GM19238 (cell line): ENCODE data around the gene PMPCB.

Experiments
- DNase-seq: peaks from one replicate; pipeline ENCODE4 v3.0.0; 2011; ENCODE audit warnings: low spot score; ENCODE audit not compliant: insufficient read length

The PMPCB gene

DNA sequence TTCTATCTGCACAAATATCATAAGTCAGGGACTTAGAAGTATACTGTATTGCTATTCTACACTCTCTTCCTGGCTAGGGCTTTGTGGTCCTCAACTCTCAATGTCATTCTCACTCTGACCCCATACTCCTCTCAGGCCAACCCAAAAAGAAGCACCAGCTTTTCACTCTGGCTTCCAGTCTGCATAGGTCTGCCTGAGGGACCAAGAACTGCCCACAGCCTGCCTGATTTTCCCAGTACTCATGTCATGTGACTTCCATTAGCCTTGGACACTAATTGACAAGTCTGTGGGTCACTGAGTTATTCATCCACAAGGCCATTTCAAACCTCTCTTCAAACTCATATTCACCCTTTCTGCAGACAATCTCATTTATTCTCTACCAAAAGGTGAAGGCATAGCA is 19.8 kb downstream of the PMPCB start:
- no peak for DNase-seq

DNA sequence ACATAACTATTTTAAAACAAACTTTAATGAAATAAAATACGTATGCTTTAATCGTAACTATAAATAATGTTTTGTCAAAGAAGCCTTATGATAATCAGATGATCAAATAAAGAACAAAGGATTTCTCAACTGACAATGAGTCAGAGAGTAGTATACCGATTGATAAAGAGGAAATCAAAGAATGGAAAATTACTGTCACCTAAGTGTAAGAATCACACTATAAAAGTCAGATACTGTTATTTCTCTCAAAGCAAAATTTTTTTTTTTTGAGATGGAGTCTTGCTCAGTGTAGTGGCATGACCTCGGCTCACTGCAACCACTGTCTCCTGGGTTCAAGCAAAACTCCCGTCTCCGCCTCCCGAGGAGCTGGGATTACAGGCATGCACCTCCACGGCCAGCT is 28.5 kb downstream of the PMPCB start:
- DNase-seq = no peak

DNA sequence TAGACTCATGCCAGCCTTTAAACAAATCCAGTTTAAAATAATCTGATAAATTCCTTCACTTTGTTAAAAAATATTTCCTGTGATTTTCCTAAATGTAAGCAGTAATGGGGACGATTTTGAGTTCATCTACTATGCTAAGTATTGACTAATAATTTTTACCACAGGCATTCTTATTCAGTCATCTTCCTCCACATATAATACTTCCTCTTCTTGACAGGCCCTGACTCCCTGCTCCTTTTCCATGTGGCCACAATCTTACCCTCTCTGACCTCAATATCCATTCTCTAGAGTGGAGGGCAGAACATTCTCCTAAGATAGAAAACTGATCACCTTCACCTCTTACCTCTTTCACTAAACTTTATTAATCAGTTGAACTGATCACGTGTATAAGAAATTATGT is 39.5 kb downstream of the PMPCB start:
- no peak for DNase-seq

DNA sequence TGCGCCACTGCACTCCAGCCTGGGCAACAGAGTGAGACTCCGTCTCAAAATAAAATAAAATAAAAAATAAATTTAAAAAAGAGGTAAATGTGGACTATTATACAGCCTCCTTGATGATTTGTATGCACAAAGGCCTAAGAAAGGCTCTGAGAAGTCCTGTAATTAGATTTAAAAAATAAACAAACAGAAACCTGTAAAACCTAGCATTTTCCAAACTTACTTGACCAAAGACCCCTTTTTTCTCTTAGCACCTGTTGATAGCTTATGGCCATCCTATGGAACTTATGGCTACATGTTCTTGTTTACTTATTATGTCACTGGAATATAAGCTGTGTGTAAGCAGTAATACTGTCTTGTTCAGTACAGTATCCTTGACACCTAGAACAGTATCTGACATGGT is 41.6 kb downstream of the PMPCB start:
- DNase-seq = no peak

DNA sequence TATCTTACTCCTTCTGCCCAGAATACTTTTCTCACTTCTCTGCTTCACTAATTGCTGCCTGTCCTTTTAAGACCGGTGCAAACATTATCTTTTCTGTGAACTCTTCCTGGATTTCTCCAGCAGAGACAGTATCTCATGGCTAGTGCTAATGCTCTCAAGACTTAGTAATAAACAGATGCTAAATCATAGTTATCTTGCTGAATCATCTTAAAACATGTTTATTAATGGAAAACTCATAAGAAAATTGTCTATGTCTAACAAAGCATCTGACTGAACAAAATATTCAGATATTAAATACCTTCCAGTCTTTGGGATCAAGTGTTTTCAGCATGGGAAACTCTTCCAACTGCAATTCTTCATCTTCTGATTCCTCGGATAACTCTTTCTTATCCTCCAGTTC is 44.2 kb downstream of the PMPCB start:
- DNase-seq = no peak

DNA sequence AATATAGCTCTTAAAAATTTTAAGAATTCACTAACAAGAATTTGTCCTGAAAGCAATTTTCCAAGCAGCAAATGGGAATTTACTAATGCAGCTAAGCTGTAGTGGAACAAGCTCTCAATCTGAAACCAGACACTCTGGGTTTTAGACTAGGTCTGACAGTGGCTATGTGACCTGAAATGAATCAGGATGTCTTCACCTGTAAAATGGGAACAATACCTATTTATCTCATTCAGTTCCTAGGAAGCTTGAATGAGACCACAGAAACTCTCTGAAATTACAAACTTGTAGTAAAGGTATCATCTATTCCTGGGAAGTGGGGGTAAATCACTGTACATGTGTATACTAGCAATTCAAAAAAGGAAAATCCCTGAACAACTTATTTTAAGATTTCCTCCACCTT is 46.1 kb downstream of the PMPCB start:
- no peak for DNase-seq

DNA sequence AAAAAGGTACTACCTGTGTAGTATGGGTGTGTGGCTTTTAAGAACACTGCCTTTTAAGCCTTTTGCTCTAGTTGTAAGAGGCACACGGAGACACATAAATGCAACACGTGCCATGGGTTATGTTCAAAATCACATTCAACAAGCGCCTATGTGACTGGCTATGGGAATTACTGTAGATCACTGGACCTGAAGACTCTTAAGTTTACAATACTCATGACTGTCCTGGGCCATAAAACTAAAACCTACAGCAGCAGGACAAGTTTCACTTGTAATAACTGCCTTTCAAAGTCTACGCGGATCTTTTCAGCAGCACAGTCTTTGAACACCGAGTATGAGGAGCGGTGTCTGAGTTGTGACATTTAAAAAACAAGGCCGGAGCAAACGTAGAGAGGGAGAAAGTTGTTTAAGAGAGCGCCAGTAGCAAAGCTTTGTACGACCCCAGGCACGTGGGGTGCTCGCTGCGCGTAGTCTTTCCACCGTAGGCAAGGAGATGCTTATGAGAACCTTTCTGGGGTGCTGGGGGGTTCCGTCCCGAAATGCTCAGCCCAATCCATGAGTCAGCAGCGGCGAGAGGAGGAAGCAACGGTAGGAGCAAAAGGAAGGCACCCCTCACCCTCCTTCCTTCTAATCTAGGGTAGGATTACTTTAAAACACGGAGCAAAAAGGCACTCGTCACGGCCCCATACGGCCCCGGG is 46.7 kb downstream of the PMPCB start:
- no peak for DNase-seq

DNA sequence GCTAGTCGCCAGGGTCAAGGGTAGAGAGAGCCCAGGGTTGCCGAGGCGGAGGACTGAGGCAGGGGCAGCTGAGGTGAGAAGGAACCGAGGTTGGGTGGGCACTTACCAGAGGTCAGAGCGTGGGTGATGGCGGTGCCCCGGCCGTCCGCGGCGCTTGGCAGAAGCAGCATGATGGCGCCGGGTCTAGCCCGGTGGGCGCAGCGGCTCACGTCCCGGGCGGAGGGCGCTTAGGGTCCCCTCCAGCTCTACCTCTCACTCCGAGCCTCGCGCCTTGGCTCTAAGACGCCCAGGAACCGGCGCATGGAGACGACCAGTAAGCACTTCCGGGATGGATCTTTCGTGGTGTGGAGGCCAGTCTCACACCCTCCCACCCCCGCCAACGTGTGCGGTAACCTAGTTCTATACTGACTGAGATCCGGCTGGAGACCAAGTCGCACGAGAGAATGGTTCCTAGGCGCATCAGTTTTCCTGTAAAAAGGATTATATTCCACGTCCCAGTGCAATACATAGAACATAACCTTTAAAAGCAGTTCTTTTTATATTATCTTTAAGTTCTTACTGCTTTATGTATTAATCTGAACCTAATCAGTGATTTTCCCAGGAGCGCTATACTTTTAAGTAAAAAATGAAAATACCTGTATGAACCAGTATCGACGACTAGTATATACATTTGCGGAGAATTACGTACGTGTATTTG is 47.4 kb downstream of the PMPCB start, which contains the start of gene DNAJC2:
Gene DNAJC2, minus strand, starts transcription at position 315 of the 697 bp plus-strand sequence. Its CDS starts 145 bp downstream, at position 170.
- peak; percentile 67 for DNase-seq

DNA sequence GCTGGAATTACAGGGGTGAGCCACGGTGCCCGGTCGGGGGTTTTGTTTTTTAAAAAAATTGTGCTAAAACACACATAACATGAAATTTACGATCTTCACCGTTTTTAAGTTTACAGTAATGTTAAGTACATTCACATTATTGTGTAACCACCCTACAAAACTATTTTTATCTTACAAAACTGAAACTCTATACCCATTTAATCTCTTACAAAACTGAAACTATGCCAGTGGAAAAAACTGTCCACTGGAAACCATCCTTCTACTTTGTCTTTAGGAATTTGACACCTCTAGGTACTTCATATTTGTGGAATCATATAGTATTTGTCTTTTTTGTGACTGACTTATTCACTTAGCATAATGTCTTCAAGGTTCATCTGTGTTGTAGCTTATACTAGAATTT is 49.2 kb downstream of the PMPCB start:
- DNase-seq = no peak

DNA sequence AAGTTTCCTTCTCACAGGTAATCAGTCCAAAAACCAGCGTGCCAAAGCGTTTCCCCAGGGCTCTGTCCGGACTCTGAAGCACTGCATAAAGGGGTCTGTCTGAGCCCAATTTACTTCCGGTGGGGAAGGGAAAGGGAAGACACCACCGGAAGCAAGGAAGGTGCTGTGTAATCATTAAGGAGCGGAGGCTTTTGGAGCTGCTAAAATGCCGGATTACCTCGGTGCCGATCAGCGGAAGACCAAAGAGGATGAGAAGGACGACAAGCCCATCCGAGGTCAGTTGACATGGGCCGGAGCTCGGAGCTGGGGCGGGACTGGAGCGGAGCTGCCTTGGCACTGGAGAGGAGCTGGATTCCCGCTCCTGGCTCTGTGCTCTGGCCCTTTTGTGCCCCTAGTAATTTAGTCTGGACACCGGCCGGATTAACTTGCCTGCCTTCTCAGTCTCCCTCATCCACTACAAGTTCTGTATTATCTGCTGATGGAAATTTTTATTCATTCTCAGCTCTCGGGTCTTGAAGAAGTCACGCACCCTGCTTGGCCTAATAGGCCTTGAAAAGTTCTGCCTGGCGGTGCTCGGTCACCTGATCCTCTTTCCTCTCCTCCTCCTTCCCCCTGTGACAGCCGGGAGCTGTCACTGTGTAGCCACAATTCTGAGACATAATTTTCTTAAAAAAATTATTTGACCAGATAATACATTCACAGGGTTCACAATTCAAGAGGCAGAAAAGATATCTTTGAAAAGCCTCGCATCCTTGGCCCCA is 50.5 kb downstream of the PMPCB start, which contains the start of gene PSMC2:
Gene PSMC2, plus strand, starts transcription at position 137 of the 761 bp plus-strand sequence. Its CDS starts 69 bp downstream, at position 206.
- DNase-seq = peak; percentile 42

DNA sequence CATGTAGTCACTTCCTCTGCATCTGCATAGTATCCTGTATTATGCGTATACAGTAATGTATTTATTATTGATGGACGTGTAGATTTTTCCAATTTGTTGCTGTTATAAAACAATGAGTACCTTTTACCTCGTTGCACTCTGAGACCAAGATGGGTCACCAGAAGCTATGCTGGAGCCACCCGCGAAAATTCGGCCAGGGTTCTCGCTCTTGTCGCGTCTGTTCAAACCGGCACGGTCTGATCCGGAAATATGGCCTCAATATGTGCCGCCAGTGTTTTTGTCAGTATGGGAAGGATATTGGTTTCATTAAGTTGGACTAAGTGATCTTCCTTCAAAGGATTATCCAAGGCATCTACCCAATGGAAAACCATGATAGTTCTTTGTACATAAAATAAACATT is 51.2 kb downstream of the PMPCB start:
- no peak for DNase-seq

DNA sequence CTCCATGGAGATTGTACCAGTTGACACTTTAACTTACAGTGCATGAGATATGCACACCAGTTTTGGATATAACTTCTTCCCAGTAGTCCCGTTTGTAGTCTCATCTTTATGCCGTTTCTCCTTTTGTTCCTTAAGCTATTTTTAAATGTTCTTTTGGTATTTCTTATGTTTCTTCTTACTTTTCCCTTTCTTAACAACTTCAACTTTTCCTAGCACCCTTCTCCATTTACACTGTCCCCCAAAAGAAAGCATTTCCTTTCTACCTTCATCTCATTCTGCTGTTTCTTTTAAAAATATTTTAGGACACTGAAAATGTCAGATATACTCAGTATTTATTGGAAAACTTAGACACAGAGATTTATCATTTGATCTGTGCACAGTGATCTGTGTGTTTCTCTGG is 51.7 kb downstream of the PMPCB start:
- DNase-seq = no peak

DNA sequence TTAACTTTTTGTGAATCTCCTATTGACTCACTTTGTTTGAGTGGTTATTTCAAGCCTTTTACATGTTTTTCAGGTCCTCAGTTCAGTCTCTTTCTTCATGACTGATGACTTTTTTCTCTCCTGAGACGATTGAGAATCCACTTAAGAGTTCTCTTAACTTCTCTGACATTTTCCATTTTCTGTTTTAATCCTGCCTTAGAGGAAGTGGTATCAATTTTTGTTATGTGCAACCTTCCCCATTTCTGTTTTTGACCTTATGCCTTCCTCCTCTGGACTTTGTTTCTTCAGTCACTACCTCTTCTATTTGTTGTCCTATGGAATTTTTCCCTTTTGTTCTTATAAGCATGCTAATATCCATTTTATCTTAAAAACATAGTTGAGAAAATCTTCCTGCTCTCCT is 52.6 kb downstream of the PMPCB start:
- no peak for DNase-seq
